Stimulated activated CD4-positive, alpha-beta T cell treated with anti-CD3 and anti-CD28 coated beads, Interleukin-15, amount 100 ng/mL, for 1 hour (primary cell): ENCODE measurements around the gene HOXC10.

Experiments
- DNase-seq, 2 donors: peaks; one replicate each; pipeline ENCODE4 v3.0.0-alpha.2; 2020; ENCODE audit warnings: low read depth in 1 of 2, low spot score in 1 of 2

The HOXC10 gene

DNA sequence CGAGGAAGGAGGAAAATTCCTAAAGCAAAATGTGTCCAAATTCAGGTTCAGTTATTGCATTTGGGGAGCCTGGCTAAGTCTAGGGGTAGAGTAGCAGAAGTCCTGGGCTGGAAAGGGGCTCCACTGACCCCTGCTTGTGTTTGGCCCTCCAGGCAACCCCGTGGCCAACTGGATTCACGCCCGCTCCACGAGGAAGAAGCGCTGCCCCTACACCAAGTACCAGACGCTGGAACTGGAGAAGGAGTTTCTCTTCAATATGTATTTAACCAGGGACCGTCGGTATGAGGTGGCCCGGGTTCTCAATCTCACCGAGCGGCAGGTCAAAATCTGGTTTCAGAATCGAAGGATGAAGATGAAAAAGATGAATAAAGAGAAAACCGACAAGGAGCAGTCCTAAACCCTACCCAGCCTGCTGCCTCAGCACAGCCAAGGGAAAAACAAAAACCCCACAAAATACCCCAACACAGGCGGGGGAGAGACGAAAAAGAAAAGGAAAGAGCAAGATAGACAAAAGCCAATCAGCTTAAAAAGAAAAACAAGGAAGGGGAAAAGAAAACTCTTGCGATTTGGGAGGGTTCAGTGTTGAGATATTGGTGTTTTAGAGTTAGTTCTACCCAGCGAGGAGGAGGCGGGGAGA, 17.4 kb downstream of the HOXC10 start:
- no peak for DNase-seq

DNA sequence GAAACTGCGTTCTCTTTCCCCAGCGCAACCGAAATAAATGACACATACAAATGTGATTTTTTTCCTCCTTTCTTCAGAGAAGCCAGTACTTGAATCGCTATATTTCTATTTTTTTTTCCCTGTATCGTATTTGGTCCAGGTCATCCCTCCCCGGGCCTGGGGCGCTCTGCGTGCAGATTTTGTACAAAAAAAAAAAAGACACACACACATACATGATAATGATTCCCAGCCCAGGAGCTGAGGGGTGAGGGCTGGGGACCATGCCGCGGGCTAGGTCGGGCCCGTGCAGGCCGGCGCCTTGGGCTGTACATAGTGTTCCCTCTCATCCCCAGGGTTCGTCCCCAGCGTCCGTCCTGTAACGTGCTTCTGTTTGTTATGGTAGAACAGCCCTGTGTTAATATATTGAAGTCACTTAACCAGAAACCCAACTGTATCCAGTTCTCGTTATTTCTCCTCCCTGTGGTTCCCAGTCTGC, 18.0 kb downstream of the HOXC10 start:
- no peak for DNase-seq

DNA sequence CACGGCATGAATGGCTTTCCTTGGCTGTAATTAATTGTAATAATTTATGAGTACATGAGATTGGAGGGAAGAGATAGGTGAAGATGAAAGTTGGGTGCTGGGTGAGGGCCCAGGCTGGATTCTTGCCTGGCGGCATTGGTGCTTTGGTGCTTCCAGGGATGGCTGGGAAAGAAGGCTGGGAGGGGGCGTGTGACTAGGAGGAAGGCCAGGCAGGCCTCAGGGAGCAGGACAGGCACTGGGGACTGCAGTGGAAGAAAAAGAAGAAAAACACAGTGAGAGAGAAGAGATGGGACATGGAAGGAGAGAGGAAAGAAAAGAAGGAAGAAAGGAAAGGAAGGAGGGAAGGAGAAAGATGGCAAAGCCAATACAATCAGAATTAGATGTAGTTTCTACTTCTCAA, 18.7 kb downstream of the HOXC10 start:
- no peak for DNase-seq

DNA sequence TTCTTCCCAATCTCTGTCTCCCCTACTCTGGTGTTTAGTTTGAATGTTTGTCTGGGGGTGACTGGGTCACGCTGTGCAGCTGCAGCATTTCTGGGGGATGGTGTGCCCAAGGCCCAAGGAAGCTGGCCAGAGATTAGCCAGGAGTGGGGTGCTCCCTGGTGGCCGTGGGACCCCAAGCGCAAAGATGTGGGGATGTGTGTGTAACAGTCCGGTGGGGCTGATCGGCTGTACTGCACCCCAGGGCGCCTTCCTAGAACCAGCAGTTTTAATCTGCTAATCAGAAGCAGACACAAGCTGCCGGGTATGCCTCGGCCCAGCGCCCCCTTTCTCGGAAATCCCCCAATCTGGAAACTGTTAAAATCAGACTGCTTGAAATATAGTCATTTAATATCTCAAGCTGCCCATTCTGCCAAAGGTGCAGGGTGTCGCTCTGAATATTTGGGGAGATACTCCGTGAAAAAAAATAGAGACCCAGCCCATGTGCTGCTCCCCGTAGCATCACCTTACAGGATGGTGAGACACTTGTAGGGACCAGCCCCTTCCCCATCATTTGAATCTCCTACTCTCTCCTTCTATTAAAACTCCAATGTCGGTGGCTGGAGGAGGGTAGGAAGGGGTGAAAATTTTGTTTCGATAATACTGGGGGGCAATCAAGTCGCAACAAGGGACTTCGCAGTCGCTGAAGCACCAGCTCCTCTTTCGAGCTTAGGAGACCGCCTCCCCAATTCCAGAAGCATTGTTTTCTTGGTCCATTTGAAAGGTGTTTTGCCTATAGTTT, 19.3 kb downstream of the HOXC10 start:
- DNase-seq, result no peak

DNA sequence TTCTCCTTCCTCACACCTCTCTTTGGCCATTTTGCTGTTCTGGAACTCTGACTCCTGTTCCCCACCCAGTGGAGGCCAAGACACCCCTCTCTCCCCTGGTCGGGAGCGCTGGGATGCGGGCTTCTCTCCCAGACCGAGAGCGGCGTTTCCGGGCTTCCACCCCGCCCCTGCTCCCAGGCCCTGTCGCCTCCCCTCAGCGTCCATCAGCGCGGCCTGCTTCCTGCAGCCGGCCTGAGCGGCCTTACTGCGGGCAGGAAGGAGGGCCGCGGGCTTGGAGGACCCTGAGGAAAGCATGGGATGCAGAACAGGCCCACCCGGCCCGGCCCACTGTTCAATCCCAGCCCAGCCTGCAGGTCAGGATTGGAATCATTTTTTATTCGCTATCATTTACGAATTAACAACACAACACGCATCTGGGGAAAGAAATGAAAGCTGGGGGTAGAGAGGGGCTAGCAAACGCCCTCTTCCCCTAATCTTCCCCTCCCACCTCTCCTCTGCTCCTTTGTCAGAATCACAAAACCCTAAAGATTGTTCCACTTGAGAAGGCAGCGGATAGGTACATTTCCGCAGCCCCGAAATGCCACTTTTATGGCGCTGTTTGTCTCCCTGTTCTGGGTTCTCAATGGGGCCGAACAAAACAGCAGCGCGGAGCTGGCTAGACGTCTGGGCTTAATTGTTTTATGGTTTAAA, 20.0 kb downstream of the HOXC10 start:
- no peak for DNase-seq

DNA sequence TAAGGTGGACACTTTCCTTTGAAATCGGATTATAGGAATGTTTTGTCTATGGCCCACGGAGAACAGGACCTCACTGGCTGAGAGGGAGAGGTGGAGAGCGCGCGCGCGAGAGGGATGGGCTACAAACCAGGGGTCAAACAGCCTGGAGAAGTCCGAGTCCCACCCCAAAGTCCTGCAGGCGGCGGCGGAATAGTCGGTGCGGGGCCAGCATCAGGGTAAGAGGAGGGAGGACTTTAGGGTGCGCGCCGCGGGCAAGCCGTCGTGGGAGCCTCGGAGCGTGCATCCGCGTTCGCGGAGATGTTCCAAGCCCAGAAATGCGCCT, 20.5 kb downstream of the HOXC10 start:
- no peak for DNase-seq

DNA sequence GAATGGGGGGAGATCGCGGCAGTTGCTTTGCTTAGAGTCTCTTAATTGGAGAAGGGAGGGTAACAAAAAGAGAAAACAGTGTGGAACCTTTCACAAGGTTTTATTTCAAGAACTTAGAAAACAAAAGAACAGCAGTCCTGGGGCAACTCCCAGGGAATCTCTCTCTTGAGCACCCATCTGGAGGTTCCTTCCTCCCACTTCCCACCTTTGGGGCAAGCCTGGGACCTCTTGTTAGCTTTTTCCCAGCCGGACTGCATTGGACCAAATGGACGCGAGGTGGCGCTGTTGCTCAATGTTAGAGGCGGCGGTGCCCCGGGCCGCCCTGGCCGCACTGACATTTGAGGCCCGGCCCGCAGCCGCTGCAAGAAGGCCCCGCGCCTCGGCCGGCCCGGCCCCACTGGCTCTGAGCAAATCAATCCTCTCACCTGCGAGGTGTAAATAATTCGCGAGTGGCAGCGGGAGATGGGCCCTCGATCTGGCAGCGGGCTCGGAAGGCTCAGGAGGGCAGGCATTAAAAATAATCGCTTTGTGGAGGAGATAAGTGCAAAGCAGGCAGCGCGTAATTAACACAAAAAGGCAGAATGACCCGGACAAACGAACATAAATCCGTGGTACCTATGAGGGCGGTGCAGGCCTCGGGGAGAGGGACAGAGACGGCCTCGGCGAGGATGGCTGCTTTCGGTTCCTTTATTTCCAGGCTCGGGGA, 21.1 kb downstream of the HOXC10 start:
- peak; percentile 63 to 76 for DNase-seq

DNA sequence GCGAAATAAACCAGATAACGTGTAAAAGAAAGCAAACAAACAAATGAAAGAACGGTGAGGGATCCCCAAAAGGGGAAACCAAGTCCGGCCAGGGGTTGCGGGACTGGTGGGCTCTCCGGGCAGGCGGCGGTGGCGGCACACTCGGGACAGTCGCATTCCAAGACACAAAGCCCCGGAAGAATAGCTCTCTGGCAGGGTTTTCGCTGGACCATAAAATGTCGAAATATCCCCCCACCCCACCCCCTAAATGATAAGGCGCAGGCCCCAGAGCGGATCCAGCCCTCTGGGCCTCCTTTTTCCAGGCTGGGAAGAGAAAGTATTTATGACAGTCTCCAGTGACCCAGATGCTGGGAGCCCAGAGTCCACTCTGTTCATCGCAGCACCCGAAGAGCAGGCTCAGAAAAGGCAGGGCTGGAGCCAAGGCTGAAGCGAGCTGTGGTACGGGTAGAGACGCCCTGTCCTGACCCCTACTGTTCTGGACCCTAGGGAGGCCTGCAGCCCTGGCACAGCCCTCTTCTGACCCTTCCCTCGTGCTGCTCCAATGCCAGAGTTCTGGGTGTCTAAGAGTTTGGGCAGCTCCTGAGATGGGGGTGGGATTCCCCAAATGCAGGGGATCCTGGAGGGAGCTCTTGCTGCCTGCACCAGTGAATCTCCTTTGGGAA, 21.7 kb downstream of the HOXC10 start:
- no peak for DNase-seq

DNA sequence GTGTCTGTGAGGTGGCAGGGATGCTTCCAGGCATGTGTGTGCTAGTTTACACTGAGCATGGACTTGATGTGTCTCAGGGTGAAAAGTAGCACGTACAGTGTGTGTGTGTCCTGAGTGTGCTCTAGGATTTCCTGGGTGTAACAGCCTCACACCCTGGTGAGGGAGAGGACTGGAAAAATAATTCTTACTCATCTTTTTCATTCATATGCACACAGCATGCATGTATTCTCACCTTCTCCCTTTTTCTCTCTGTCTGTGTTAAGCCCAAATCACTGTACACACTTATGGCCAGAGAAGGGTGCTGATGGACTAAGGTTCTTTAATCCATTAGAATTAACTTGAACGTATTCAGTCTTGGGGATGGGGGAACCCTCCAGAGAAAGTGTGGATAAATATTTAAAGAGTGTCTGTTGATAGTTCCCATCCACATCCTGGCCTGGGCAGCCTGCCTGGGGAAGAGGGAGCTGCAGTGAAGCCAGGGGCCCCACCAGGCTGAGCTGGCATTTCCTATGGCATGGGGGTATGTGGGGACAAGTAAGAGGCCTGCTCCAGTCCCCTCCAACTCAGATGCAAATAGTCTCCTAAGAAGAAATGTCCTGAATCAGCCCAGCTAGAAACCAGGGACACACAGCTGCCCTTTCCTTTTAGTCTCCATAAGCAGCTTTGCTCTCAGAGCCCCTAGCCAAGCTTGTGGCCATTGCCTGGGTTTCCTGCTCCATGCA, 22.8 kb downstream of the HOXC10 start:
- no peak for DNase-seq

DNA sequence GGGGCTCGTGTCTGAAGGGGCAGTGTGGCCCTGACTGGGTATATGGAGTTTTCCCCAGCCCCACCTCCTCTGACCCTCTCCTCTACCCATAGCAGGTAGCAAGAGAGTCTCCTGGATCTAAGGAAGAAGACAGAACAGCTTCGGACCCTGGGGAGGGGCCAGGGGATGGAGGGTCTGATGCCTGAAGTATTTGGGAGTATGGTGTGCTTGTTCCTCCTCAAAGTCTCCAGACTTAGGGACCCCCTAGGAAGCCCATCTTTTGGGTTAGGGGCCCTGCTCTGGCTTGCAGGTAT, 23.3 kb downstream of the HOXC10 start:
- DNase-seq, result no peak

DNA sequence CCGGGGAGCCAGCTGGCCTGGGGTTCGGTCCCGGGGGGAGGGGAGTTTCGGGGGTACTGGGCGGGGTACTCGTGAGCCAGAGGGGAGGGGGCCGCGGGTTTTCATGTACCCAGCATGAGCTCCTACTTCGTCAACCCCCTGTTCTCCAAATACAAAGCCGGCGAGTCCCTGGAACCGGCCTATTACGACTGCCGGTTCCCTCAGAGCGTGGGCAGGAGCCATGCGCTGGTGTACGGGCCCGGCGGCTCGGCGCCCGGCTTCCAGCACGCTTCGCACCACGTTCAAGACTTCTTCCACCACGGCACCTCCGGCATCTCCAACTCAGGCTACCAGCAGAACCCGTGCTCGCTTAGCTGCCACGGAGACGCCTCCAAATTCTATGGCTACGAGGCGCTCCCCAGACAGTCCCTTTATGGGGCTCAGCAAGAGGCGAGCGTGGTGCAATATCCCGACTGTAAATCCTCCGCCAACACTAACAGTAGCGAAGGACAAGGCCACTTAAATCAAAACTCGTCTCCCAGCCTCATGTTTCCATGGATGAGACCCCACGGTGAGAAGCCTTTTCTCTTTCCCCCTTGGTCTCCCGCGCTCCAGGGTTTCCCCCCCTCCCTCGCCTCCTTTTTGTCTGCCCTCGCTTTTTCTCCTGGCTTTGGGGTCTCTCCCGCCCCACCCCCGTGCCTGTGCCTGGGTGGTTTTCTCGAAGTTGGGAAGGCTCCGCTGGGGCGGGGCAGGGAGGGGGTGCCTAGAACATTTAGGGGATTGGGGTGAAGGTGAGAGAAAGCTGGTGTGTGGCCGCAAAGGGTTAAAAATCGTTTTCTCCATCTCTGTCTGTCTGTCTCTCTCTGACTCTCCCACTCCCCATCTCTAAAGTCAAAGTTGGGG, 24.5 kb downstream of the HOXC10 start:
- DNase-seq, result no peak

DNA sequence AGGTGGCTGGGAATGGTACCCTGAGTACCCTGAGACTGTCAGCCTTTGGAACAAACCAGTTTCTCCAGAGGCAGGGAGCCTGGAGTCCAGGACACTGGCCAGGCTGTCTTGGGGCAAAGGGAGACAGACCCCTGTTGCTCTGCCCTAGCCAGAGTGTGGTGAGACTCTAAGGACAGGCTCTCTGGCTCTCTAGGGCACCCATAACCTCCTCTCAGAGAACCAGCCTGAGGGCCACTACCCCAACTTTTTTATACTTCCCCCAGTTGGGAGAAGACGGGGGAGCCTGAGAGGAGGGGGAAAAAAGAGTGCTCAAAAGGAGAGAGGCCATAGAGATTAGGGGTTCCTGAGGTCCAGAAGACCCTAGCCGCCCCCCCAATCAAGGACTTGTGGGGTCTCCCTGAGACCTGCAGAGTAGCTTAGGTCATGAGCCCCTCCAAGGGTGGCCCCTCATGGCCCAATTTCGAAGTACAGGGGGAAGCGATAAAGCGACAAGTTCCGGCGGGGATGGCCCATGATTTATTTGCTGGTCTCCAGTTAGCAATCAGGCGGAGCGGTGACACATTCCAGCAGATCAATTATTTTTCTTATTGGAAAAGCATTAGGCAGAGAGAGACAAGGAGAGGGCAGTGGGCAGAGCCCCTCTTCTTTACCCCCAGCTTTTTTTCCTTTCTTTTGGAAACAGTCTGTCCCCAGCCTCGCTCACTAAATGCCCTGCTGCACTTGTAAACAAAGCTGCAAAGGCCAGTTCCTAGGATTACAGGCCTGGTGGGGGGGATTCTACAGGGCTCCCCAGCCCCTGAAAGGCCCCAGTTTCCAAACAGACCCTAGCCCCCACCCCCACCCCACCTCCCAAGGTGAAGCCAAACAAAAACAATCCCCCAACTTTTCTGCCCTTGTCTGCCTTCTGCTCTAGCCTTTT, 25.4 kb downstream of the HOXC10 start:
- no peak for DNase-seq

DNA sequence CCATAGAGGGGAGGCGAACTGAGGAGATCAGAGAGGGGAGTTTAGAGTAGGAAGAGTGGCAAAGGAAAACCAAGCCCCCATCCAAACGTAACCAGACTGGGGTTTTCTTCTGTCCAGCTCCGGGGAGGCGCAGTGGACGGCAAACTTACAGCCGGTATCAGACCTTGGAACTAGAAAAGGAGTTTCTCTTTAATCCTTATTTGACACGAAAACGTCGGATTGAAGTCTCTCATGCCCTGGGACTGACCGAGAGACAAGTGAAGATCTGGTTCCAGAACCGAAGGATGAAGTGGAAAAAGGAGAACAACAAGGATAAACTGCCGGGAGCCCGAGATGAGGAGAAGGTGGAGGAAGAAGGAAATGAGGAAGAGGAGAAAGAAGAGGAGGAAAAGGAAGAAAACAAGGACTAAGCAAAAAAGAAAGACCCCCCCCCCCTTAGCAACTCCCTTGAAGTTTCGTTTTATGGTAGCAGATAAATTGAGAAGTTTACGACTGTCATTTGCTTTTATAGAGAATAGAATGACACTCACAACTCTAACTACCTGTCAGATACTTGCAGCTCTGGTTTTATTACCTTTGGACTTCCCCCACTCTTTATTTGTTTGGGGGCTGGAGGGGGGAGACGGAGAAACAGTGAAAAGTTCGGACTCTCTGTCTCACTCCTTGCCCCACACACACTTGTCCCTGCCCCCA, 26.2 kb downstream of the HOXC10 start:
- DNase-seq, result no peak

DNA sequence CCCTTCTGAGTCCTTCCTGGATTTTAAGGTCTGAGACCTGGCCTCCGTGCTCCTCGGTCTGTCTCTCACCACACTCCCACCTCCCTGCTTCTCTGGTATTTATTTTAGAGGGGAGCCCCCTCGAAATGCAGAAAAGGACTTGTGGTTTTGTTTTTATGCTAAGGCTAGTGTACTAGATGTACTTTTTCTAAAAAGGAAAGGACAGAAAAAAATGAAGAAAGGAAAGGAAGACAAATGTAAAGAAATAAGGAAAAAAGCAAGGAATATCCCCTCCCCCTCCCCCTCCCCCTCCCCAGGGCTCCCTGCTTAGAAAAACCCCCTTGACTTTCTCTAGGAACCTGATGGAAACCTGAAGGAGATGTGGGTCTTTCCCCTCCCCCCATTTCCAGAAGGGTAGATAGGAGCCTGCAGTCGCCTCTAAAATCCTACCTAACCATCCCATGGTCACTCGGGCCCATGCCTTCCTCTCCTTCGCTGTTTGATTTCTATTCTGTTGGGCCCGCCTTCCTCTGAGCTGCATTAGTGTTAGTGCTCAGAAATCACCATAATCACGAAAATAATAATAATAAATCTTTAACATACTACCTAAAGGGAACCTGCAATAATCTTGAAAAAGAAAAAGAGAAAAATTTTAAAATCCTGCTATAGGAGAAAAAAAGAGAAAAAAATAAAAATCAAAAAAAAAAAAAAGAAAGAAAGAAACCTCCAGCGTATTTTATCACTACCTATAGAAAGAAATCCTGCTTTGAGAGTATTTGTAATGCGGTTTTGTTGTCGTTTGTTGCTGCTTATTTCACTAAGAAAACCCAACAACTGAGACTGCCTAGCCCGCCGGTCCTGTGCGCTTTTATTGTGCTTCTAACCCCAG, 27.0 kb downstream of the HOXC10 start:
- DNase-seq, result no peak

DNA sequence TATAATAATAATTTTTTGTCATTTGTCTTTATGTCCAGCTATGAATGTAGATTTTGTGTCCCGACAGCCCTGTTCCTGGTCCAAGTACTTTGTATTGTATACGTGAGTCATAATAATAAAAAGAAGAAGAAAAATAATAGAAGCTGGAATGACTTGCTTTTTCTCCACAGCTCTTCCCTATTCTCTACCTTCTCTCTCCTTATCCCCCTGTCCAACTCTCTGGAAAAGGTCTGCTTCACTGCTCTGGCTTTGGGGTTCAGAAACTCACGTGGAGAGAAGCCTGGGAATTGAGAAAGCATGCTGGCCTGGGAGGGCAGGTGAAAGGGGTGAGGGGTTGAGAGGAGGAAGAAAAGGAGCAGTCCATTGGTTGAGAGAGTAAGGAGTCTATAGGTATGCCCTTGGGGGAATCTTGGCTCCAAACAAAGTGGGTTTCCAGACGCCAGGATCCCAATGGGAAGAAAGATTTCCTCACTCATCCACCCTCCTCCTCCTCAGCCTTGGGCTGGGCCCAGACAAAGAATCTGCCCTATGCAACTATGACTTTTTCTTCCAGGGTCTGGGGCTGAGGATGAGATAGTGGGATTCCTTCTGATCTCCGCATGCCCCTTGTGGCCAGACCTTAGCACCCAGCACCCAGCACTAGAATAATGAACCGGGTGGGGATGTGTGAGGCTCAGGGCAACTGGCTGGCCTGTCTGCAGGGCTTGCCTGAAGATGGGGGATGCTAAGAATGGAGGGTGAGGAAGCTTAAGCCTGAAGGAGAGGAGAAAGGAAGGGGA, 27.9 kb downstream of the HOXC10 start:
- no peak for DNase-seq

DNA sequence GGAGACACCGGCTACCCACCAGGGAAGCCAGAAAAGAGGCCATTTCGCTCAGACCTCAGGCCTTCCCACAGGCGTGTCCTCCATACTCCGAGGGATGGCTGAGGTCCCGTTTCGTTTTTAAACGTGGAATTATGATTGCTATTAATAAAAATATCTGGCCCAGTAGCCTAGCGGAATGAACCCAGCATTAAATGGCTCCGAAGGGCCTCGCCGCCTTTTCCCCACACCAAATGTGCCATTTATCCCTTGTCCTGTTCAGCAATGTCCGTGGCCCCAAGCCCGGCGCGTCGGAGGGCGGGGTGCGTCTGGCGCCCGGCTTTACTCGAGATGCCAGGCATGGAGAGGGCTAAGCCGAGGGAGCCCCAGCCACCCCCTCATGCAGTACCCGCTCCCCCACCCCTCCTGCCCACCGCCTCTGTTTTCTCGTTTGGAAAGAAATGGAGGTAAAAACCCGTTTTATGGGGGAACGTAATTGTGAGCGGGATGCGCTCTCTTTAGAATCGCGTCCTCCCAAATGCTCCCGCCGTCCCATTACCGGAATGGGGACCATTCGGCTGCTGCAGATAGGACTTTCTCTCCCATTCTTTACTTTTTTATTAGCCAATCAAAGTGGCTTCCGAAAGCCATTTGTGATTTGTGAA, 29.6 kb downstream of the HOXC10 start:
- no peak for DNase-seq
